ENCODE data around the gene GFRA1. TPM values are rescaled to one million over a fixed set of nuclear protein-coding genes. Genes with fewer than 3 reads are reported as not detected.

The GFRA1 gene
- polyA plus RNA-seq, 1 donor (not counting 4 experiments of a cell fraction or from before 2014, with no cell fraction given): not detected

DNA sequence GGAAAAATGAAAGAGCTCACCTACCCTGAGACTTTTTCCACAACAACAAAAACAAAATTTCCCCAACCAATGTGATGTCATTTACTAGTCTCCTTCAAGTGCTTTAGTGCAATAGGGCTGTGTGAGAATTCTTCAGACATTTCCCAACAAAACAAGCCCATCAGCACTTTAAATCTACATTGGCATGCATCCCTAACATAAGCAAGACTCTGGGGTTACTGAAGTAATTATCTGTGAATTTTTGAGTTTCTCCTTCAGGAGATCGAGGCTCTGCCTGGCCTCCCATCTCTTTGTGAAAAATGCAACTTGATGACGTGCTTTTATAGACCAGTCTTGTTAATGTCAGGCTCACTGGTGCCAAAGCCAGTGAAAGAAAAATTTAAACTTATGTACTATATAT lies 255.6 kb downstream of the GFRA1 start:
- no peaks in the 10 kb centered on the region for H3K9me1 ChIP-seq (ENCODE audit: control insufficient read depth, extremely low read depth, insufficient read depth, low read length)
- no peak overlapping the region for H2AFZ ChIP-seq (ENCODE audit: control insufficient read depth, low read length)
- no peak for TF ChIP-seq EZH2 (IDR thresholded peaks at IDR 0.05; ENCODE audit: low read length)
- TF ChIP-seq, protein P1, sequence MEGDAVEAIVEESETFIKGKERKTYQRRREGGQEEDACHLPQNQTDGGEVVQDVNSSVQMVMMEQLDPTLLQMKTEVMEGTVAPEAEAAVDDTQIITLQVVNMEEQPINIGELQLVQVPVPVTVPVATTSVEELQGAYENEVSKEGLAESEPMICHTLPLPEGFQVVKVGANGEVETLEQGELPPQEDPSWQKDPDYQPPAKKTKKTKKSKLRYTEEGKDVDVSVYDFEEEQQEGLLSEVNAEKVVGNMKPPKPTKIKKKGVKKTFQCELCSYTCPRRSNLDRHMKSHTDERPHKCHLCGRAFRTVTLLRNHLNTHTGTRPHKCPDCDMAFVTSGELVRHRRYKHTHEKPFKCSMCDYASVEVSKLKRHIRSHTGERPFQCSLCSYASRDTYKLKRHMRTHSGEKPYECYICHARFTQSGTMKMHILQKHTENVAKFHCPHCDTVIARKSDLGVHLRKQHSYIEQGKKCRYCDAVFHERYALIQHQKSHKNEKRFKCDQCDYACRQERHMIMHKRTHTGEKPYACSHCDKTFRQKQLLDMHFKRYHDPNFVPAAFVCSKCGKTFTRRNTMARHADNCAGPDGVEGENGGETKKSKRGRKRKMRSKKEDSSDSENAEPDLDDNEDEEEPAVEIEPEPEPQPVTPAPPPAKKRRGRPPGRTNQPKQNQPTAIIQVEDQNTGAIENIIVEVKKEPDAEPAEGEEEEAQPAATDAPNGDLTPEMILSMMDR (optimal IDR thresholded peaks at IDR 0.05 in 1 of 3, IDR thresholded peaks at IDR 0.05 in 1 of 3, conservative IDR thresholded peaks at IDR 0.05 in 1 of 3; ENCODE audit: extremely low read depth in 1 of 3, insufficient read depth in 2 of 3, low read length in 3 of 3): no peak
- dilution Hi-C loops (cut with MboI; ENCODE audit: extremely low pct_ligation_motif_present, low sequenced_read_pairs): no loop called here
- no peaks in the 10 kb centered on the region for H4K20me1 ChIP-seq (ENCODE audit: control insufficient read depth, extremely low read depth, insufficient read depth, low read length)
- H3K27me3 ChIP-seq (ENCODE audit: control insufficient read depth, extremely low read depth, insufficient read depth, low read length): no peaks in the 10 kb centered on the region
- H3K79me2 ChIP-seq (ENCODE audit: control insufficient read depth, insufficient read depth, low read length): no peaks in the 10 kb centered on the region
- no peaks in the 10 kb centered on the region for H3K36me3 ChIP-seq (ENCODE audit: control insufficient read depth in 2 of 2, extremely low read depth in 1 of 2, insufficient read depth in 2 of 2, low read length in 2 of 2)
- FAIRE-seq: no peak
- no peak overlapping the region for H3K4me3 ChIP-seq (ENCODE audit: control insufficient read depth in 2 of 3, extremely low read depth in 1 of 3, insufficient read depth in 2 of 3, low read depth in 1 of 3, low read length in 3 of 3)
- DNase-seq (ENCODE audit: low read depth, low spot score): no peak
- H3K9me3 ChIP-seq (ENCODE audit: control insufficient read depth, low read depth, low read length): no peaks in the 10 kb centered on the region
- H3K9ac ChIP-seq (ENCODE audit: control insufficient read depth, extremely low read depth, insufficient read depth, low read length): no peak overlapping the region
- H3K27ac ChIP-seq (ENCODE audit: control insufficient read depth, insufficient read depth, low read length): no peak overlapping the region
- no peak overlapping the region for H3K4me2 ChIP-seq (ENCODE audit: control insufficient read depth, extremely low read depth, insufficient read depth, low read depth, low read length)
- no peaks in the 10 kb centered on the region for H3K4me1 ChIP-seq (ENCODE audit: control insufficient read depth, extremely low read depth, insufficient read depth, low read length)

DNA sequence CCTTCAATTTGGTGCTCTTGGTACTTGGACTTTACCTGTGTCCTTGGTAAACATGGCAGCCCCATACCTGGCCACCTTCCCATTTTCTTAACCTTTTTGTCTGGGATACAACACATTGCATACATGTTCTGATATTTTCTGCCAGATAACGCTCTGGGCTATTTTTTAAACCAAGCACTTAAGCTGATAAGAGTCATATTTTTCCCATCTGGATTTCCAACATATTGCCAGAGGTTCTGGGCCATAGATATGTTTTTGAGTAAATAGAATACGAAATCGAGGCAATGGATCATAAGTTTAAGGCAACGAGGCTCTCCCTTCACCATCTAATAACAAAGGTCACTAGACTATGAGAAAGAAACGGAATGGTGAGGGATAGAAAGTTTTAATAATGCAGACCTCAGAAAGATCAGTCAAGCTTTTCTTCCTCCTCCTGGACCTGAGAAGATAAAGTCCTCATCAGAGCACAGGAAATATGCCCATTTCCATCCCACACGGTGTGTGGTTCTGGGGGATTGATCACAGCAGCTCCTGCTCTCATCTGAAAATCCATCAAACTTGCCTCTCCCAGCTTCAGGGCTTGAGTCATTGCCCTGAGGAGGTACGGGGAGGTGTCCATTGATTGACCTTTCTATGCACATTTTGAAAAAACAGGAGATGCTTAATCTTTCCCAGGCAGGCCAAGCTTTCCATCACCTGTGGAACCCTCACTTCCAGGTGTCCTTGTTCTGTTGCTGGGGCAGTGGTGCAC lies 257.2 kb downstream of the GFRA1 start:
- no peak overlapping the region for H2AFZ ChIP-seq (ENCODE audit: control insufficient read depth, low read length)
- no peak overlapping the region for H3K27ac ChIP-seq (ENCODE audit: control insufficient read depth, insufficient read depth, low read length)
- no peak overlapping the region for H3K9ac ChIP-seq (ENCODE audit: control insufficient read depth, extremely low read depth, insufficient read depth, low read length)
- no peak for FAIRE-seq
- H3K9me1 ChIP-seq (ENCODE audit: control insufficient read depth, extremely low read depth, insufficient read depth, low read length): no peaks in the 10 kb centered on the region
- no peaks in the 10 kb centered on the region for H3K27me3 ChIP-seq (ENCODE audit: control insufficient read depth, extremely low read depth, insufficient read depth, low read length)
- H3K36me3 ChIP-seq (ENCODE audit: control insufficient read depth in 2 of 2, extremely low read depth in 1 of 2, insufficient read depth in 2 of 2, low read length in 2 of 2): no peaks in the 10 kb centered on the region
- no peaks in the 10 kb centered on the region for H3K79me2 ChIP-seq (ENCODE audit: control insufficient read depth, insufficient read depth, low read length)
- no peak overlapping the region for H3K4me3 ChIP-seq (ENCODE audit: control insufficient read depth in 2 of 3, extremely low read depth in 1 of 3, insufficient read depth in 2 of 3, low read depth in 1 of 3, low read length in 3 of 3)
- dilution Hi-C loops (cut with MboI; ENCODE audit: extremely low pct_ligation_motif_present, low sequenced_read_pairs): no loop called here
- H4K20me1 ChIP-seq (ENCODE audit: control insufficient read depth, extremely low read depth, insufficient read depth, low read length): no peaks in the 10 kb centered on the region
- H3K9me3 ChIP-seq (ENCODE audit: control insufficient read depth, low read depth, low read length): no peaks in the 10 kb centered on the region
- no peaks in the 10 kb centered on the region for H3K4me1 ChIP-seq (ENCODE audit: control insufficient read depth, extremely low read depth, insufficient read depth, low read length)
- H3K4me2 ChIP-seq (ENCODE audit: control insufficient read depth, extremely low read depth, insufficient read depth, low read depth, low read length): no peak overlapping the region
- TF ChIP-seq, protein P1 (optimal IDR thresholded peaks at IDR 0.05 in 1 of 3, IDR thresholded peaks at IDR 0.05 in 1 of 3, conservative IDR thresholded peaks at IDR 0.05 in 1 of 3; ENCODE audit: extremely low read depth in 1 of 3, insufficient read depth in 2 of 3, low read length in 3 of 3): no peak
- no peak for TF ChIP-seq EZH2 (IDR thresholded peaks at IDR 0.05; ENCODE audit: low read length)
- DNase-seq (ENCODE audit: low read depth, low spot score): no peak
